Measurements from ENCODE around the gene INHBA. TPM values are rescaled to one million over a fixed set of nuclear protein-coding genes. Genes with fewer than 3 reads are reported as not detected.

The INHBA gene
- polyA plus RNA-seq, 1 donor (not counting 4 experiments of a cell fraction or from before 2014, with no cell fraction given), result 51.4 TPM

DNA sequence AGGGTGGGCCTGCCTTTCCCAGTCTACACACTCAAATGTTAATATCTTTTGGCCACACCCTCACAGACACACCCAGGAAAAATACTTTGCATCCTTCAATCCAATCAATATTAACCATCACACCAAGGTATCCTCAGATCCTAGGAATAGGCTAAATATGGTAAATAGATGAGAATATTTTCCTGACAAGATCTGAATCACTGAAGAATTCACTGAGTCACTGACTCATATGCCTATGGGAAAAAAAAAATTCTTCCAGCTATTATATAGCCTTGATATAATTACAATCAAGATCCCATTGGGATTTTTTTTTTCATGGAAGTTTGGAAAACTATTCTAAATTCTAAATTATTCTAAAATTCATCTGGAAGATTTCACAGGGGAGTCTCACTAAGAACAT is 65.8 kb downstream of the INHBA start:
- Histone ChIP-seq H3K9me1 (ENCODE audit: control insufficient read depth, extremely low read depth, insufficient read depth, low read length) (no peaks in the 10 kb centered on the region), H3K9me3 (ENCODE audit: control insufficient read depth, low read depth, low read length) (no peaks in the 10 kb centered on the region), H3K36me3 (ENCODE audit: control insufficient read depth in 2 of 2, extremely low read depth in 1 of 2, insufficient read depth in 2 of 2, low read length in 2 of 2) (no peaks in the 10 kb centered on the region), H3K9ac (ENCODE audit: control insufficient read depth, extremely low read depth, insufficient read depth, low read length) (no peak overlapping the region), H3K27ac (ENCODE audit: control insufficient read depth, insufficient read depth, low read length) (no peak overlapping the region), H3K27me3 (ENCODE audit: control insufficient read depth, extremely low read depth, insufficient read depth, low read length) (no peaks in the 10 kb centered on the region), H2AFZ (ENCODE audit: control insufficient read depth, low read length) (no peak overlapping the region), H3K79me2 (ENCODE audit: control insufficient read depth, insufficient read depth, low read length) (no peaks in the 10 kb centered on the region), H3K4me3 (ENCODE audit: control insufficient read depth in 2 of 3, extremely low read depth in 1 of 3, insufficient read depth in 2 of 3, low read depth in 1 of 3, low read length in 3 of 3) (no peak overlapping the region), H3K4me1 (ENCODE audit: control insufficient read depth, extremely low read depth, insufficient read depth, low read length) (no peaks in the 10 kb centered on the region), H4K20me1 (ENCODE audit: control insufficient read depth, extremely low read depth, insufficient read depth, low read length) (no peaks in the 10 kb centered on the region), H3K4me2 (ENCODE audit: control insufficient read depth, extremely low read depth, insufficient read depth, low read depth, low read length) (no peak overlapping the region)
- dilution Hi-C loops (cut with MboI; ENCODE audit: extremely low pct_ligation_motif_present, low sequenced_read_pairs), result no loop called here
- FAIRE-seq (no peak), DNase-seq (ENCODE audit: low read depth, low spot score) (no peak)
- no peak for TF ChIP-seq EZH2 (IDR thresholded peaks at IDR 0.05; ENCODE audit: low read length)
- TF ChIP-seq, protein P1, sequence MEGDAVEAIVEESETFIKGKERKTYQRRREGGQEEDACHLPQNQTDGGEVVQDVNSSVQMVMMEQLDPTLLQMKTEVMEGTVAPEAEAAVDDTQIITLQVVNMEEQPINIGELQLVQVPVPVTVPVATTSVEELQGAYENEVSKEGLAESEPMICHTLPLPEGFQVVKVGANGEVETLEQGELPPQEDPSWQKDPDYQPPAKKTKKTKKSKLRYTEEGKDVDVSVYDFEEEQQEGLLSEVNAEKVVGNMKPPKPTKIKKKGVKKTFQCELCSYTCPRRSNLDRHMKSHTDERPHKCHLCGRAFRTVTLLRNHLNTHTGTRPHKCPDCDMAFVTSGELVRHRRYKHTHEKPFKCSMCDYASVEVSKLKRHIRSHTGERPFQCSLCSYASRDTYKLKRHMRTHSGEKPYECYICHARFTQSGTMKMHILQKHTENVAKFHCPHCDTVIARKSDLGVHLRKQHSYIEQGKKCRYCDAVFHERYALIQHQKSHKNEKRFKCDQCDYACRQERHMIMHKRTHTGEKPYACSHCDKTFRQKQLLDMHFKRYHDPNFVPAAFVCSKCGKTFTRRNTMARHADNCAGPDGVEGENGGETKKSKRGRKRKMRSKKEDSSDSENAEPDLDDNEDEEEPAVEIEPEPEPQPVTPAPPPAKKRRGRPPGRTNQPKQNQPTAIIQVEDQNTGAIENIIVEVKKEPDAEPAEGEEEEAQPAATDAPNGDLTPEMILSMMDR (optimal IDR thresholded peaks at IDR 0.05 in 1 of 3, IDR thresholded peaks at IDR 0.05 in 1 of 3, conservative IDR thresholded peaks at IDR 0.05 in 1 of 3; ENCODE audit: extremely low read depth in 1 of 3, insufficient read depth in 2 of 3, low read length in 3 of 3), result no peak

All from keratinocyte (primary cell).